Middle frontal gyrus (tissue), 1 donor: ENCODE results near the gene PPP1R1C.

Experiments used
- DNase-seq: peaks from one replicate; pipeline ENCODE4 v3.0.0-alpha.2; 2015; ENCODE audit warnings: low spot score; ENCODE audit errors: extremely low spot score

The PPP1R1C gene

DNA sequence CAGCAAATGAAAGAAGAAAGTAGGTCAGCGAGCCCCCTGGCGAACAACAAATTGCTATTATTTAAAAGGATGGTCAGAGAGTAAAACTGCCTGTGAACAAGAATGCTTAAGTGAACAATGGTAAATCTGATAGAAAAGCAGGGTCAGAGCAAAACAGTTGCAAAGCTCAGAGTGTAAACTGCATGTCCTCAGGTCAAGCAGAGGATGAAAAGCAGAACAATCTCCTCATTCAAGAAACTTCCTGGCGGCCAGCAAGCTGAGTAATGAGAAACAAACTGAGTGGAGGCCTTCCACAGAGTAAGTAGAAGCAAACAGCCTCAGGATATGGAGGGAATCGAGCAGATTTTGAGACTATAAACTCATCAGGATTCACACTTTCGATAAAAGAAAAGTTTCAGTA lies 117.9 kb downstream of the PPP1R1C start:
- DNase-seq, result no peak

GRCh38 chr2:182110347-182110746 lies 124.7 kb downstream of the PPP1R1C start:
- no peak for DNase-seq

DNA sequence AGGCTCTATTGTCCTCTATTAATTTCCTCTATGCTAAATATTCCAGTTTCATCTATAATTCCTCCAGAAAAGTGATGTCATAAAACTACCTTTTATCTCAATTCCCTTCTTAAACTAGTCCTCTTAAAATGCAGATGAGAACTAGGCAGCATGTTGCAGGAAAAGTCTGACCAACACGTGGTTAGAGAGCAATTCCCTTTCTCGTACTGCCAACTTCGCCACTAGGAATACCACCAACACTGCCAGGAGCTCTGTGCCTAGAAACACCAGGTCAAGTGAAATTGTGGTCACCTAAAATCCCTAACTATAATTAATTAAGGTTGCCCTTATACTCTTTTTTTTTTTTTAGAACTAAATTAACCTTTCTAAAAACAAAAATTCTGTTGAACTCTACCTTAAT lies 127.7 kb downstream of the PPP1R1C start:
- no peak for DNase-seq

DNA sequence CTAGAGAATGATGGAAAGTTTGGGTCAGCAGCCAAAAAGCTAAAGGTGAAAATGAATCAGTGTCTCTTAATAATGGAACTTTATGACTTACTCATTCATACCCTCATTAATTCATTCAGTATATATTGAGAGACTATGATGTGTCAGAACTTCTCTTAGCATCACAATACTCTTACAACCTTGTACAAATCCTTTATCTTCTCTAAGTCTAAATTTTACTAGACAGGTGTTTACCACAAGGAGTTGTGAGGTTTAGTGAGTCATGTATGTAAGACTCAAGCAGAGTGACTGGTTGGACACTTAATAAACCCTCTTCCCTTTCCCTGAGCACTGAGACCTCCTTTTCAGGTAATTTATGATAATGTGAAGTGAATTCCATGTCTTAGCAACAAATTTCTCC lies 129.6 kb downstream of the PPP1R1C start:
- no peak for DNase-seq

GRCh38 chr2:182116774-182117173 lies 131.1 kb downstream of the PPP1R1C start:
- DNase-seq, result no peak

DNA sequence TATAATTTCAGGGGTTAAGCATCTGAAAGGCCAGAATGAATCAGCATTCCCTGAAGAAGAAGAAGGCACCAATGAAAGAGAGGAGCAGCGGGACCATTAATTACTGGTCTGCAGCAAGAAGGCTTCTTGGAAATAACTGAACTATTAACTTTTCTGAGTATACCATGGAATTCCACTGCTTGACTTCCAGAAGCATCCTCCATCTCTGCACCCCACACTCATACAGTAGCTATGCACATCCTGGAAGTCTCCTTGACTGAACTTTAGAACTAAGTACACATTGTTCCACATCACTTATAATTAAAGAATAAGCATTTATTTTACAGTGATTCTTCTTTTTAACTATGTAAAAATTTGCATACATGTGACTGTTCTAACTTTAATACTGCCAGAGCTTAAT lies 131.5 kb downstream of the PPP1R1C start:
- no peak for DNase-seq

DNA sequence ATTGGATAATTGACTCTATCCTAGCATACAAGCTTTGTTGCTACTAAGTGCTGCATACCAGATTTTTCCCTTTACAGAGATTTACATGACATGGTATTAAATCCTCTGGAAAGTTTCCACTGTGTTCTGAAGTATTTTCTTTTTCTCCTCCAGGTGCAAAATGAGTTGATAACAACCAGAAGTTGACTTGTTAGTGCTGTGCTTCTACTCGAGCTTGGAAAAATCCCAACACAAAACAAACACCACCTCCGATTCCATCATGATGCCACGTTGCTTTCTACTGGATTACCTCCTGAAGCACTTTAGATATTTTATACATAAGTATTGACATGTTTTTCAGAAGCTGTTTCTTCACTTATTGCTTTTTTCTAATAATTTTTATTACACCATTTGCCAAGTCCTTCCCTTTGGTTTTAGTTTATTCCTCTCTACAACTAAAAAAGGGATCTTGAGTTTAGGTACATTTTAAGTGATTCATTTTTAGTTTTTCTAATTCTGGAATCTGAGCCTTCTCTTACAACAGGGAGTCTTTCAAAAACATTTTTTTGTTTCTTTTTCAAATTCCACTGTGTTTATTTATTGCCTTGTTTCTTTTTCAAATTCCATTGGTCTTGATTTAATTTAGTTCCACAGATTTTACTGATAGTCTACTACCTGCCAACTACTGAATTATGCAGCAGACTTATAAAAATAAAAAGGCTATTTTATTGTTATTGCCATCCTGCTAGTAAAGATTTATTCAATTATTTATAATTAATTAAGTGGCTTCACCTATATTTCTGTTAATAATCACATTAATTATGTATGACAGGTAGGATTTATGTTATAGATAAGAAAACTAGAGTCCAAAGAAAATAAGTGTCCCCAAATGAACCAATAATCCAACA lies 143.4 kb downstream of the PPP1R1C start:
- DNase-seq, result no peak

DNA sequence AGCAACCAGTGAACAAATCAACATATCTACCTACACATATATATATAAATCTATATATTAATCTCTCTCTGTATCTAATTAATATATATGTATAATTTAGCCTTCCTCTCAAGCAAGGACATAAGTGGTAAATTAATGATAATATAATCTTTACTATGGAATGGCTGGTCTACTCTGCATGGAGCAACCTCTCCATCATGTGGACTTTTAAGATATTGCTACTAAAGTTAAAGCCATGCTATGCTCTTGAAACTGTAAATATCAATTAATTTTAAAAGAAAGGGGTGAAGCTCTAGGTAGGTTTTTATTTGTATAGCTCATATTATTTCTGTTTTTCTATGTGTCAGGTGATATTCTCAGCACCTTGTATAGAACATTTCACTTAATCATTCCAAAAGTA lies 147.0 kb downstream of the PPP1R1C start:
- no peak for DNase-seq

DNA sequence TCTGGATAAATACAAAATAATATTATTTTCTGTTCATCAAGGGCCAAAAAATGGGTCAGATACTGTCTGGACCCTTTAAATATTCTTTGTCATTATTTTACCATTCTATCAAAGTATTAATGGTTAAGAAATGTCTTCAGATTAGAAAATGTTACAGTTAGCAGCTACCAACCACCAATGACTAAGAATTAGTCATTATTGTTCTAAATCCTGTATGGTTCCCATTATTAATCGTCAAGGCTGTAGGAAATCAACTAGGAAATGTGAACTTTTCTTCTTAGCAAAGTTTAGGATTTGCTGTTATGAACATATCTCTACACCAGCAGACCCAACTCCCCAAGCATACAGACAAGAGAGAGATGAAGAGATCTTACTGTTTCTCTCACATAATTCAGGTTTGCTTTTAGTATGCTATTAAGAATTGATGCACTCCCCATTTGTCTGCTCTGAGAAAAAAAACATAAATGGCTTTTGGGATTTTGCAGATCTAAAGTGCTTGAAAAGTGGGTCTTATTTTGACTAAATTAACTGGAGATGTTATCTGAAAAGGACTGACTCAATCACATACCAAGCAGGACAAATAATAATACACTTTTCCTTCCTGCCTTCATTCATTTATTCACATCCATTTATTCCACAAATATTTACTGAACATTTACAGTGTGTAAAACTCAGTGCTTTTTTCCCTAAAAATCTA lies 147.7 kb downstream of the PPP1R1C start:
- DNase-seq, result no peak

DNA sequence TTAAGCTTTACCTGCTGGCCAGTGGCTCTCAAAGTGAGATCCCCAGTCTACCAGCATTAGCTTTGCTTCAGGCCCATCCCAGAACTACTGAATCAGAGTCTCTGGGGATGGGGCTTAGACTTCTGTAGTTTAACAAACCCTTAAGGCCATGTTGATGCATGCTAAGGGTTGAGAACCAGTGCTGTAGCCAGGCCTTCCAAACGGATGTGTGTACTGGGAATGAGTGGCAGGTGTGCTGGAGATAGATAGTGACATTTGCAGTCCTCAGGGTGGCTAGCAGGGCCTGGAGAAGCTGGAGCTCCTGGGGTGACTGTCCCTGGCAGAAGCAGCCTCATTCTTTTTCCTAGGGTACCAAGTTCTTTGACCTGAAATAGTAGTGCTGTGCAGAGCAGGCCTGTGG lies 148.5 kb downstream of the PPP1R1C start:
- DNase-seq, result no peak

GRCh38 chr2:182142062-182142461 lies 156.4 kb downstream of the PPP1R1C start:
- DNase-seq, result no peak

- DNase-seq, result no peak
Measured at GRCh38 chr2:182144041-182144775, 158.6 kb downstream of the PPP1R1C start.

GRCh38 chr2:182144776-182145165 lies 159.1 kb downstream of the PPP1R1C start:
- no peak for DNase-seq

DNA sequence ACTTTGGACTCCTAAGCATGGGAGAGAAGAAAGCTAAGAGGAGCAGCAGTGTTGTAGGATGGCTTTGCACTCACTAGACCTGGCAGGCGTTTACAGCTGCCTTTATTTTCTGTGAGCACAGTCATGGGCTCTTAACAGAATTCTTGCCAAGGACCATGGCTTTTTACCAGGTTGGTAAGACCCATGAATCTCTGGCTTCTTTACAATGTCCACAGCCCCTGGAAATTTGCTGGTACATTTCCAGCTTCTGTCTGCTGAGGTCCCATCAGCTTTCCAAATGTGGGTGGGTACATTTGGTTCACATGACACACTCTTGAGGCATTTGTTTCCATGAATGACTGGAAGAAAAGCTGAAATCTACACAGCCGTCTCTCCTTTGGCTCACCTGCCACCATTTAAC lies 162.7 kb downstream of the PPP1R1C start:
- no peak for DNase-seq

GRCh38 chr2:182163878-182164277 lies 178.2 kb downstream of the PPP1R1C start:
- no peak for DNase-seq

DNA sequence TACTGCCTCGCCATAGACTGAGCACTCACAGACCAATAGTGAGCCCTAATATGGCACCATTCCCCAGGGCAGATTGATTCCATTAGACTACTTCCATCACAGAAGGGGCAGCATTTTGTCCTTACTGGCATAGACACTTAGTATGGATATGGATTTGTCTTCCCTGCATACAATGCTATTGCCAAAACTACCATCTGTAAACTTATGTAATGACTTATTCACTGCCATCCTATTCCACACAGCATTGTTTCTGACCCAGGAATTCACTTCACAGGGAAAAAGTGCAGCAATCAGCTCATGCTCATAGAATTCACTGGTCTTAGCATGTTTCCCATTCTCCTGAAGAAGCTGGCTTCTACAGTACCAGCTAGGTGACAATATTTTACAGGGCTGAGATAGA lies 179.0 kb downstream of the PPP1R1C start:
- no peak for DNase-seq

DNA sequence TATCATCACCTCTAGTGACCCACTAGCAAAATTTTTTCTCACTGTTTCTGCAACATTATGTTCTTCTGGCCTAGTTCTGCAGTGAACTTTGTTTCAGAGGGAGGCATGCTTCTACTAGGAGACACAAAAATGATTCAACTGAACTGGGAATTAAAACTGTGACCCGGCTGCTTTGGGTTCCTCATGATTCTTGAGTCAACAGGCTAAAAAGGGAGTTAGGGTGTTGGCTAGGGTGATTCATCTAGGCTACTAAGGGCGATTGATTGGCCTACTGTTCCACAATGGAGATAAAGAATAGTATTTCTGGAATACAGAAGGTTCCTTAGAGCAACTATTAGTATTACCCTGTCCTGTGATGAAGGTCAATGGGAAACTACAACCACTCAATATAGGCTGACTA lies 179.5 kb downstream of the PPP1R1C start:
- no peak for DNase-seq

DNA sequence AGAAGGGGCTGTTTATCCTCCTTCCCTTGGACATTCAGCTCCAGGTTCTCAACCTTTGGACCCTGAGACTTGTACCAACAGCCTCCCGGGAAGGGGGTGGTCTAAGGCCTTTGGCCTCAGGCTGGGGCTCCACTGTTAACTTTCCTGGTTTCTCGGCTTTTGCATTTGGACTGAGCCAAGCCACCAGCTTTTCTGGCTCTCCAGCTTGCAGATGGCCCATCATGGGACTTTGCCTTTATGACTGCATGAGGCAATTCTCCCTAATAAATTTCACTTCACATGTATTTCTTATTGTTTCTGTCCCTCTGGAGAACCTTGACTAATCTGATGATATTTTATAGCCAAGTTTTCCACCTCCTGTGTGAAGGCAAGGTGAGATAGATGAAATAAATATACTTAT lies 180.8 kb downstream of the PPP1R1C start:
- no peak for DNase-seq

DNA sequence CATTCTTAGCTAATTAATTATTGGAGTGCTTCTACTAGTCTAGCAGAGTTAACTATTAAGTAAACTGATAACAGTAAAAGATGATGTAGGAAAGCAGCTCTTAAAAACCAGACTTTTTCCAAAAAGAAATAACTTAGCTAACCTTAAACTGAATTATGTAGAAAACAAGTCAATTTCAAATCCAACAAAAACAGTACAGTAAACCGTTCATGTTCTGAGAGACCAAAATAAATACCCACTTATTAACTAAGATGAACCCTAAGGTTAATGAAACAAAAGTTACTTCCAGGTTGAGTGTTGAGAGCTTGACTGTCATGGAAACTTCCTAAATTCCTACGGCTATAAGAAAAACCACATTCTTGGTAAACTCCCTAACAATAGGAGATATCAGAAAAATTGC lies 181.2 kb downstream of the PPP1R1C start:
- DNase-seq, result no peak
